ENCODE measurements around the gene CCKAR. TPM values are rescaled to one million over a fixed set of nuclear protein-coding genes. Genes with fewer than 3 reads are reported as not detected.

CCKAR gene
- total and polyA plus RNA-seq, 2 of the 8 experiments (the other 6 are each of a cell fraction or from before 2014, with no cell fraction given): not detected

DNA sequence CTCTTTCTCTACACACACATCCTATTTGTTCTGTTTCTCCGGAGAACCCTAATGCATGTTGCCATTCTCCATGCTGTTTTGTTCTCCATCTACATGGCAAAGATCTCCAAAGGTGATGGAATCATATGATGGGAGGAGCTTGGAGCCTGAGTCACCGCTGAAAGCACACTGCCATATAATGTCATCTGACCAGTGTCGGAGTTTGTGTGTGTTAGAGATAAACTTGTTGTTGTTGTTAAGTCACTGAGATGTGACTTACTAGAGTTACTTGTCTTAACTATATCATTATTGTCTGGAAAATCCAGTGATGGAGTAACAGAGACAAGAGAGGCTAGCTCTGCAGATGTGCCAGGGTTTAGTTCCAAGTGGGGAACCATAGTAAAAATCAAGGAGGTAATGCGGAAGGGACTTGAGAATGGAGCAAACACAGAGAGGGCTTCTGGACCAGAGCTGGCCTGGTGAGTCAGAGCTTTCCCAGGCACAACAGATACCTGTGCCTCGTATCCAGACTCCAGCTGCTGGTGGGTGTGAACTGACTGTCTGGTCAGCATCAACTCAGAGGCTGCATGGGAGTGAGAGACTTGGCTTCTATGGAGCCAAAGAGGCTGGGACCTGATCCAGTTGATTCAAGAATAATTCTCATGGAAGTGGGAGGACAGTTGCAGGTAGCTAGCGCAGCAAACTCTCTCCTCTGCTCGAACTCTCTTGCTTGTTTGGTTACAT, 30.6 kb upstream of the CCKAR start:
- Histone ChIP-seq H2BK20ac (ENCODE audit: low read length) (no peak overlapping the region), H4K20me1 (replicated peaks in 1 of 2; ENCODE audit: control insufficient read depth in 1 of 2, insufficient read depth in 2 of 2, low read length in 2 of 2) (no peaks in the 10 kb centered on the region), H3K27me3 (replicated peaks in 1 of 4; ENCODE audit: control insufficient read depth in 3 of 4, extremely low read depth in 1 of 4, insufficient read depth in 3 of 4, low read length in 3 of 4) (no peaks in the 10 kb centered on the region), H3K9me3 (ENCODE audit: insufficient read depth in 2 of 2, low read depth in 1 of 2, low read length in 1 of 2) (no peaks in the 10 kb centered on the region), H3K14ac (ENCODE audit: insufficient read length) (no peak overlapping the region), H3K18ac (ENCODE audit: extremely low read depth, low read length) (no peak overlapping the region), H3K23me2 (ENCODE audit: low read depth, low read length) (no peaks in the 10 kb centered on the region; the same call in 1 of the 2 replicates), H3K4me3 (ENCODE audit: extremely low read depth in 1 of 4, insufficient read depth in 2 of 4, low read depth in 3 of 4, low read length in 4 of 4) (no peak overlapping the region), H4K8ac (ENCODE audit: extremely low read depth, insufficient read depth, low read length) (no peak overlapping the region), H3K4me2 (ENCODE audit: insufficient read depth in 1 of 2, low read depth in 2 of 2, low read length in 2 of 2) (no peak overlapping the region), H4K91ac (replicated peaks; ENCODE audit: insufficient read length, low read length) (no peak overlapping the region), H2AK5ac (ENCODE audit: low read depth, low read length) (no peak overlapping the region), H3K36me3 (ENCODE audit: control insufficient read depth in 2 of 4, insufficient read depth in 4 of 4, low read length in 3 of 4) (no peaks in the 10 kb centered on the region), H2BK15ac (ENCODE audit: low read length) (no peak overlapping the region), H3K27ac (ENCODE audit: low read depth, low read length) (no peak overlapping the region), H3K79me2 (ENCODE audit: control insufficient read depth in 1 of 2, insufficient read depth in 2 of 2, low read length in 2 of 2) (no peaks in the 10 kb centered on the region), H2BK12ac (ENCODE audit: low read depth, low read length) (no peak overlapping the region), H3K23ac (ENCODE audit: insufficient read length) (no peak overlapping the region), H3K4ac (replicated peaks; ENCODE audit: insufficient read length, low read depth, low read length) (no peak overlapping the region), H4K5ac (ENCODE audit: insufficient read length, low read depth, low read length) (no peak overlapping the region), H2BK5ac (ENCODE audit: low read depth, low read length) (no peak overlapping the region), H3K56ac (replicated peaks; ENCODE audit: insufficient read length, low read depth, low read length) (no peak overlapping the region), H3K9ac (replicated peaks in 1 of 4; ENCODE audit: extremely low read depth in 1 of 4, low read depth in 3 of 4, low read length in 3 of 4) (no peak overlapping the region), H2BK120ac (replicated peaks; ENCODE audit: low read depth, low read length) (no peak overlapping the region), H3K4me1 (replicated peaks in 1 of 4; ENCODE audit: control insufficient read depth in 3 of 4, insufficient read depth in 4 of 4, low read length in 3 of 4) (no peaks in the 10 kb centered on the region; a peak in 1 of 7 replicates), H2AFZ (ENCODE audit: low read length) (no peak overlapping the region), H3K79me1 (ENCODE audit: low read depth, low read length) (no peaks in the 10 kb centered on the region)
- POLR2A ChIA-PET (ENCODE audit: partially characterized antibody): no interaction called here
- no peak for FAIRE-seq
- DNase-seq (ENCODE audit: low read depth in 1 of 2, low spot score in 2 of 2): peak in 1 of 2 experiments; percentile 33
- 93% methylated on average over 7 of the region's 7 CpGs; no CpG with 5 or more reads in 1 of the 2 experiments for WGBS, 2 experiments (ENCODE audit: extremely low coverage in 1 of 2, insufficient coverage in 1 of 2, insufficient read length in 1 of 2, insufficient replicate concordance in 2 of 2, low coverage in 1 of 2, low lambda C conversion rate in 2 of 2, missing lambda C conversion rate in 1 of 2)
- CTCF ChIA-PET (ENCODE audit: partially characterized antibody): interaction anchor here (0.7 to 1.2 kb wide), 2 partner anchors 10 to 22 kb away, joined by 3 read pairs; no protein-coding TSS in a partner anchor
- no peak for TF ChIP-seq KDM4A (IDR thresholded peaks at IDR 0.05; ENCODE audit: low read depth, low read length, severe bottlenecking)
- TF ChIP-seq YY1 (IDR thresholded peaks at IDR 0.05; ENCODE audit: low read depth, low read length): no peak
- no peak for TF ChIP-seq SIRT6 (IDR thresholded peaks at IDR 0.05; ENCODE audit: low read length)
- no peak for TF ChIP-seq HDAC2 (IDR thresholded peaks at IDR 0.05; ENCODE audit: borderline replicate concordance in 1 of 2, low read depth in 2 of 2, low read length in 2 of 2)
- no peak for TF ChIP-seq CBX8 (IDR thresholded peaks at IDR 0.05; ENCODE audit: borderline replicate concordance, low read depth, low read length)
